GM20000 (cell line): ENCODE results near the gene CDHR3.

Experiments
- DNase-seq: peaks from one replicate; pipeline ENCODE4 v3.0.0; 2012; ENCODE audit warnings: low spot score
- TF ChIP-seq, protein P1 (sequence below): IDR thresholded peaks from 2 replicates; pipeline ENCODE4 v1.5.1; 2012; ENCODE audit warnings: mild to moderate bottlenecking, control low read depth; ENCODE audit errors: extremely low read depth, missing control alignments

CDHR3 gene

DNA sequence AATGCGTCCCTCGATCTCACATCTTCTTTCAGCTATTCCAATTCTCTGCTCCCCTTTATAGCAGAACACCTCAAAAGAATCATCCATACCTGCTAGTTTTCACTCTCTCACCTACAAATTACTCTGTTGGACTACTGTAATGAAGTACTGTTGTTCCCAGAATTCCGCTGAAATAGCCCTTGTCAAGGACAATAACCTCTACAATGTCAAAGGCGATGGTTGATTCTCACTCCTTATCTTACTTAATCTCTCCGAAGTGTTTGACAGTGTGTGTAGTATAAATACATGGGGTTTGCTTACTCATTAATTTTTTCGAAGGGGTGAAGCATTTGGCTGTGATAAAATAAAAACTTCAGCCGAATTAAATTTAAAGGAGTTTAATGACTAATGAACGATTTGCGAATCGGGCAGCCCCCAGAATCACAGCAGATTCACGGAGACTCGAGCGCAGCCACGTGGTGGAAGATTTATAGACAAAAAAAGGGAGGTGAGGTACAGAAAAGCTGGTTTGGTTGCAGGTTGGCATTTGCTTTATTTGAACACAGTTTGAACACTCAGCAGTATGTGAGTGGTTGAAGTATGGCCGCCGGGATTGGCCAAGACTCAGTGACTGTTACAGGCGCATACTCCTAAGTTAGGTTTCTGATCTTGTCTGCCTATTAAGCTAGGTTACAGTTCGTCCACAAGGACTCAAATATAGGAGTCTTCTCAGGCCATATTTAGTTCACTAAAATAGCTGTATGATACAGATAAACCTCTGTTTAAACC is 119.2 kb downstream of the CDHR3 start:
- TF ChIP-seq, protein P1, sequence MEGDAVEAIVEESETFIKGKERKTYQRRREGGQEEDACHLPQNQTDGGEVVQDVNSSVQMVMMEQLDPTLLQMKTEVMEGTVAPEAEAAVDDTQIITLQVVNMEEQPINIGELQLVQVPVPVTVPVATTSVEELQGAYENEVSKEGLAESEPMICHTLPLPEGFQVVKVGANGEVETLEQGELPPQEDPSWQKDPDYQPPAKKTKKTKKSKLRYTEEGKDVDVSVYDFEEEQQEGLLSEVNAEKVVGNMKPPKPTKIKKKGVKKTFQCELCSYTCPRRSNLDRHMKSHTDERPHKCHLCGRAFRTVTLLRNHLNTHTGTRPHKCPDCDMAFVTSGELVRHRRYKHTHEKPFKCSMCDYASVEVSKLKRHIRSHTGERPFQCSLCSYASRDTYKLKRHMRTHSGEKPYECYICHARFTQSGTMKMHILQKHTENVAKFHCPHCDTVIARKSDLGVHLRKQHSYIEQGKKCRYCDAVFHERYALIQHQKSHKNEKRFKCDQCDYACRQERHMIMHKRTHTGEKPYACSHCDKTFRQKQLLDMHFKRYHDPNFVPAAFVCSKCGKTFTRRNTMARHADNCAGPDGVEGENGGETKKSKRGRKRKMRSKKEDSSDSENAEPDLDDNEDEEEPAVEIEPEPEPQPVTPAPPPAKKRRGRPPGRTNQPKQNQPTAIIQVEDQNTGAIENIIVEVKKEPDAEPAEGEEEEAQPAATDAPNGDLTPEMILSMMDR = no peak
- no peak for DNase-seq
